EL (cell line): ENCODE data around the gene FAM76B.

Source experiments
- DNase-seq: peaks from one replicate; pipeline ENCODE4 v3.0.0-alpha.2; 2016

The FAM76B gene

GRCh38 chr11:95791709-95792033, 2.1 kb upstream of the FAM76B start:
- DNase-seq = no peak

DNA sequence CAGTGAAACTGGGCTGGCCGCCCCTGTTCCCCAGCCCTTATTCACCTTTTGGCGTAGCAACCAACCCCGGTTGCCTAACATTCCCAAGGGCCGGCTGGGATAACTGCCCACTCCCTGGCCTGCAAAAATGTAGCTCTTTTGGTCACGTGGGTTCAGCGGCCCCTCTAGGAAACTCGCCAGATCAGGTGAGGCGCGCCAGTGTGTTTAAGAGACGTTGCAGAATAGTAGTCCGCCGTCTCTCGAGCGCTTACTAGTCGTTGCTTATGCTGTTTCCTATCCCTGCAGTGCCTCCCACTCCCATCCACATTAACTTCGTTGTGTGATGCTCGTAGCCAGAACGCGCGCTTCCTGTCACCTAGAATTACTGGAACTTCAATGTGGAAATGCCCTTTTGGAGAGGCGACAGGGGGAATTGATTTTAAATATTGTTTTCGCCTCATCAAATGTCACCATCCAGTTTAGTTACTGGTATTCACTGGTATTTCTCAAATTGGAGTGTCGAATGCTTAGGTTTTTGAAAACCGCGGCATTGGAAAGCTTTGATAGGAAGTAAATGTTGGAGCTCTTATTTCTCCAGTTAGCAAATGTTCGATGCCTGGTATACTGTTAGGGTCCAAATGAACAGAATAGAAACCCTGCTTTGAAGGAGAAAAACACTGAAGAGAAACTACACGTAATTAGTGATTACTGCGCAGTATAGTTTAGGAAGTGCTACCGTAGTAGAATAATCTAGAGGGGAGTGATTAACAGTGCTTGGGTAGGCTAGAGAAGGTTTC, 1.5 kb upstream of the FAM76B start:
- DNase-seq = peak; percentile 55

GRCh38 chr11:95790123-95790932, 746 bp upstream of the FAM76B start, which contains the start of gene CEP57:
Gene CEP57 (plus strand): TSS chr11:95790498. CDS start chr11:95790699, 201 bp downstream.
- DNase-seq = peak; percentile 99

GRCh38 chr11:95788921-95789505, 569 bp downstream of the FAM76B start:
- DNase-seq = peak; percentile 55

DNA sequence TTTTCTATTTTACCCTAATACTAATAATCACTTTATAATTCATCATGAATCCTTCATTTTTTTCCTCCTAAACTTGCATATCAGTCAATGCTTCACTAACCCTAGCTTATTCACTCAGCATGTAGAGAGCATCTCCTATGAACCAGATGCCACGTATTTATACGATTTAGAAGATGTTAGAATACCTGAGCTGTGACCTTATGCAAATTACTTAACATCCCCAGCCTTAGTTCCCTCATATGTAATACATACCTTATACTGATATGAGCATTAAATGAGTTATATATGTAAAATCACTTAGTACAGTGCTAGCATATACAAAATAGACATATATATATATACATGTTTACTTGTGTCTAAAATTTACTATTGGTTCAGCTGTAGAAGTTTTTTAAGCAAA, 9.0 kb downstream of the FAM76B start:
- no peak for DNase-seq

DNA sequence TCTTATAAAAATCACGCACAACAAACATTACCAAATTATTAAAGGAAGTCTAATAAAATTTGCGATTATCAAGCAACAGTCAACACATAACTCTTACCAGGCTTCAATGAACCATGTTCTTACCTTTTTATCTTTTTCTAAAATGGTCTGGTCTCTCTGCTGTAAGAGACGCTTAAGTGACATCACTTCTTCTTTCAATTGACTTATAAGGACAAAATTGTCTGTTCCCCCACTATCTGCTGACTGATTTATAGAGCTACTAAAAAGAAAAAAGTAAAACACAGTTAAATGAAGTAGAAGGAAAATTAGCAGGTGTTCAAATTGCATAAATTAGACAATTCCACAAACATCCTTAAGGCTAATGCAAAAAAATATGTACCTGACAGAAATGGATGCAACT, 10.9 kb downstream of the FAM76B start:
- DNase-seq = no peak

DNA sequence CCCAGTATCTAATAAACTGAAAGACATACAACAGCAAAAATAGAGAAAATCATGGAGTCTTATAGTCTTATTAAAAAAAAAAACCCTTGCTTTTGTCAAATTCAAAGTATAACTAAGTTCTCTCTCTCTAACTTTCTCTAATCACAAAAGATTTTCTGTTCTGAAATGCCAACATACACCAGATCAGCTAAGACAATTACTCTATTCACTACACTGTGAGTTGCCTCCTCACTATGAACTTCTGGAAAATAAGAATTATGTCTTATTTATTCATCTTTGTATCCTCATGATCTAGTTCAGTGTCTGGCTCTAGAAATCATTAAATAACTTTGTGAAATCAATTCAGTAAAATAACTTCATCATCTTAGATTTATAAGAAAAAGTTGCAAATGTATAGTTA, 12.7 kb downstream of the FAM76B start:
- DNase-seq = no peak

DNA sequence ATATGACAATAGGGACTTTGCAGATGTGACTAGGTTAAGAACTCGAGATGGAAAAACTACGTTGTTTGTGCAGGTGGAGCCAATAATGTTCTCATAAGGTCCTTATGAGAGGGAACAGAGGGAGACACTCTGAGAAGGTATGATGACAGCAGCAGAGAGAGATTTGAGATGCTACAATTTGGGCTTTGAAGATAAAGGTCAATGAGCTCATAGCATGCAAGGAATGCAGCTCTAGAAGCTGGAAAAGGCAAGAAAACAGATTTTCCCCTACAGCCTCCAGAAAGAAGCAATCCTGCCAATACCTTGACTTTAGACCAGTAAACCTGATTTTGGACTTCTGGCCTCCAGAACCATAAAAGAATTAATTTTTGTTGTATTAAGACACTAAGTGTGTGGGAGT, 21.1 kb downstream of the FAM76B start:
- peak; percentile 8 for DNase-seq

DNA sequence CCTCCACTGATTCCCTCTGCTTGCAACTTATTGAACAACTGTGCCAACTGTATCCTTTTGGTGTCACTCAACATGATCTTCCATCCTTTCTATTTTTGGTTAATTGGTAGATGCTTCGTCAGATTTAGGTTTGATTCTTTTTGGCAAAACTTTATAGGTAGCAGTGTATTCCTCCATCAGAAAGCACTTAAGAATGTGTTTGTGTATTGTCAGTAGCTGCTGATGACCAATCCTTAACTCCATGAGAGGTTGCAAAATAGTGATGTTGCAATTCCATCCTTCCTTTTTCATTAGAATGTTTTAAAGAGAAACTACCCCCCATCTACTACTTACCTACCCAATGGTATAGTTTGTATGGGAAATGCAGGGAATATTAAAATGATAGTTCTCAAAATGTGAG, 22.1 kb downstream of the FAM76B start:
- DNase-seq = peak; percentile 48

- DNase-seq = no peak
Observed at GRCh38 chr11:95766701-95767100, 22.9 kb downstream of the FAM76B start.

DNA sequence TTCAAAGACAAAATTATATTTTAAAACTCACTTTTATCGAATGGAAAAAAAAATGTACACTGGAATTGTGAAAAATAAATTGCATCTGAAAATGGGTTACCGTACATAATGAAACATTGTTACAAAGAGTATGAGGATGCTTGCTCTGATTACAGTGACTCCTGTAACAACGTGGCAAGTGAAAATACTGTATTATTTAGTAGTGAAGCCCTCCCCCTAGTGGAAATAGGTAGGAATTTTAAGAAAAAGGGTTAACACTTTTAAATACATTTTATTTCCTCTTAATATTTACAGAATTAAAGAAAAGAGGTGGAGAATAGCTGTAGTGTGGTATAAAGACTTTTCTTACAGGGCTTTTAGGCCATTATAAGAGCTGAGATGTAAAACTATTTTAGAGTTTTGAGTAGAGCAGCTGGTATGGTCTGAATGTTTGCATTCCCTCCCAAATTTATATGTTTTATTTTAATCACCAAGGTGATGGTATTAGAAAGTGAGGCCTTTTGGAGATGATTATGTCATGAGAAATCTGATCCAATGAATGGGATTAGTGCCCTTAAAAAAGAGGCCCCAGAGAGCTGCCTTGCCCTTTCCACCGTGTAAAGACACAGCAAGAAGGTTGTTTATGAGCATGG, 25.2 kb downstream of the FAM76B start:
- DNase-seq = peak; percentile 39

DNA sequence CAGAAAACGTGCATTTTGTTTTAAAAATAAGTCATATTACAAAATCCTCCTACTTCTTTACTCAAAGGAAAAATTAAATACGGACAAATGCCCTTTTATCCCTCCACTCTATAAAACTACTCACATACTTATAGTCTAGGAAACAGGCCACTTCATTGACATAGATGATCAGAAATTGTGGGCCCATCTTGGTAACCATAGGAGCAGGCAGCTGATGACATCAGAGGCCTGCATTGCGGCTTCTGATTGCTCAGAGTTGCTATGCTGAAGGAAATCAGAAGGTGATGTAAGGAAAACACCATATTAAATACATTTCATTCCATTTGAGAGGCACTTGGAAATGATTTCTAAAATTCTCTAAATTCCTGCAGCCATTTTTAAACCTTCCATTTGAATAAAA, 27.0 kb downstream of the FAM76B start:
- no peak for DNase-seq

DNA sequence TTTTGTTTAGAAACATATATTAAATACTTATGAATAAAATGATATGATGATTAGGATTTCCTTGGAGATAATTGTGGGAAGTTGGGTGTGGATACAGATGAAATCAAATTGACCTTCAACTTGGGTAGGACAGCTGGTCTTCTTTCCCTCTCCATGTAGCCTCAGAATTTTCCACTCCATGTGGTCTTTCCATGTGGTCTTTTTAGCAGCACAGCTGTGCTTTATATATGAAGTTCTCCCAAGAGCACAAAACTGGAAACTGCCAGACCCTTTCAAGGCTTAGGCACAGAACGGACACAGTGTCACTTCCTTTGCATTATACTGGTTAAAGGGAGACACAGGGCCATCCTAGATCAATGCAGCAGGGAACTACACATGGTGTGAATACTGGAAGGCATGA, 28.6 kb downstream of the FAM76B start:
- DNase-seq = no peak

GRCh38 chr11:95751515-95751914, 38.1 kb downstream of the FAM76B start:
- DNase-seq = no peak

DNA sequence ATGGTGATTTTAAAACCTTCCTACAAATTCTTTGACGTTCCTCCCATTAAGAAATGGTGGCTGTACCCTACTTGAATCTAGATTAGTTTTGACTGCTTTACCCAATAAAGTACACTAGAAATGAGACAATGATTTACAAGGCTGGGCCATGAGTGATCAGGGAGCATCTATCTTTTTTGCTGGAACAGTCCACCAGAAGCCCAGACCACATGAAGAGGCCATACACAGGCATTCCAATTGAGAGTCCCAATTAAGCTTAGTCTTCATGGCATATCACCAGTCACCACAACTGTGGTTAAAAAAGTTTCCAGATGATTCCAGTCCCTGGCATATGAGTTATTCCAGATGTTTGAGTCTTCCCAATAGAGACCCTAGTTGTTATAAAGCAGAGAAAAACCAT, 39.5 kb downstream of the FAM76B start:
- no peak for DNase-seq

GRCh38 chr11:95739108-95739938, 50.3 kb downstream of the FAM76B start:
- no peak for DNase-seq

DNA sequence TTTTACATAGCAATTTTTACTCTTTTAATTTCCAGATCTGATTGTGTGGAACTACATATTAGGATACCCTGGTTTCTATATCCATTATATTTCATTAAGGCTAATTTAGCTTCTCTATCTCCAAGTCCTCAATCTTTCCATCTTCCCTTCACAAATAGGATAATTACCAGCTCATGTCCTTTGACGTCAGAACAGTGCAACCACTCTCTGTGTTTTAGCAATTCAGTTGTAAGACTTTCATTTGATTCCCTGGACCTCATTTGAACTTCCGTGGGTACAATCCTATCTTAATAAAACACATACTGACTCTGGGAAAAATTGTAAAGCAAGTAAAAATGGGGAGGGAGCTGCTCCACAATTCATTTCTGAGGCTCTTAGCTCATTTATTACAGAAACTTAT, 52.8 kb downstream of the FAM76B start:
- no peak for DNase-seq

- no peak for DNase-seq
Observed at GRCh38 chr11:95736355-95736754, 53.2 kb downstream of the FAM76B start.

DNA sequence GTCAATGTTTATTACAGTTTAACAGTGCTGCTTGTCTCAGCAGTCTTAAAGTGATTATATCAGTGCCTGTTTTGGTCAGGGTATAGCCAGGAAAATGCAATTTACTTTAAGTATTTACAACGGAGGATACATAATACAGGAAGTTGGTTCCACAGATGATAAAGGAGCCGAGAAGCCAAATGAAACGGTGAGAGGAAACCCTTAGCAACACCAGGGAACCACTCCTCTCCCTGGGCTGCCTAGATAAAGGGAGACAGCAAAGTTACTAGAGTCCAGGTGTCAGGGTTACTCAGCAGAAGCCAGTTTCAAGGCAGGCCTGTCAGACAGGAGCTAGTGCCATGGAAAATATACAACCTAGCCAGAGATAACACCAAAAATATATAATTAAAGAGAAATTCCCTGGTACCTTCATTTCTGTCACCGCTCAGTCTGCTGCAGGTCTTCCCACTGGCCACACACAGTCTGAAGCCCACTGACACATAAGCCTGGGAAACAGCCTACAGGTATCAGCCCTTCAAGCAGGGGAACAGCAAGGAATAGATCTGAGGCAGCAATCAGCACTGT, 55.5 kb downstream of the FAM76B start:
- DNase-seq = no peak

DNA sequence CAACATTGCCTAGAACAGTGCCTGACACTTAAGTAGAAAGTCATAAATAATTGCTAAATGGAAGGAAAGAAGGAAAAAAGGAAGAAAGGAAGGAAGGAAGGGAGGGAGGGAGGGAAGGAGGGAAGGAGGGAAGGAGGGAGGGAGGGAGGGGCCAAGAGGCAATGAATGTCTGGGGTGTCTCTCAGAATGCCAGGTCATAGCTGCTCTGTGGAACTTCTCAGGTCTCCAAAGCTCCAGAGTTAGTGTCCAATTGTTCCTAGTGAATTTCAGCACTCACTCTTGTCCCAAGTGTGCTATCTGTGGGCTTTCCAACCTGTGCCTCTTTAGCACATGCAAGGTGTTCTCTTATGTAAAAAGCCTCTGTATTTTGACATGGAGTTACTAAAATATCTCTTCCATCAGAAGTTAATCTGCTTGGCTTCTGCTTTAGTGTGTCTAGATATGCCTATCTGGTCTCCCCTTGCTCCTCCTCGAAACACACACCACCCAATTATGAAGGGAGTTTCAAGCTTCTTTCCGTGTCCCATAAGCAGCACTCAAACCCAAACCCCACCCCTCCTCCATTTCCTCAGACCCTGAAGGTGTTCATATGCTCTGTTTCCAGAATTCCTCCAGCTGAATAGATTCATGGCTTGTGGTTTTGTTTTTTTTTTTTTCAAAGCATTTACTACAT, 56.5 kb downstream of the FAM76B start:
- DNase-seq = no peak

DNA sequence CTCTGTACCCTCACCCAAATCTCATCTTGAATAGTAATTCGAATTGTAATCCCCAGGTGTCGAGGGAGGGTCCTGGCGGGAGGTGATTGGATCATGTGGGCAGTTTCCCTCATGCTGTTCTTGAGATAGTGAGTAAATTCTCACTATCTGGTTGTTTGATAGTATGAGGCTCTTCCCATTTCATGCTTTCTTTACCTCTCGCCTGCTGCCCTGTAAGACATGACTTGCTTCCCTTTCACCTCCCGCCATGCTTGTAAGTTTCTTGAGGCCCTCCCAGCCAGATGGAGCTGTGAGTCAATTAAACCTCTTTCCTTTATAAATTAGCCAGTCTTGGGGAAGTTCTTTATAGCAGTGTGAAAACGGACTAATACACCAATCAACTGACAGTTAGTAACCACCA, 60.1 kb downstream of the FAM76B start:
- no peak for DNase-seq

DNA sequence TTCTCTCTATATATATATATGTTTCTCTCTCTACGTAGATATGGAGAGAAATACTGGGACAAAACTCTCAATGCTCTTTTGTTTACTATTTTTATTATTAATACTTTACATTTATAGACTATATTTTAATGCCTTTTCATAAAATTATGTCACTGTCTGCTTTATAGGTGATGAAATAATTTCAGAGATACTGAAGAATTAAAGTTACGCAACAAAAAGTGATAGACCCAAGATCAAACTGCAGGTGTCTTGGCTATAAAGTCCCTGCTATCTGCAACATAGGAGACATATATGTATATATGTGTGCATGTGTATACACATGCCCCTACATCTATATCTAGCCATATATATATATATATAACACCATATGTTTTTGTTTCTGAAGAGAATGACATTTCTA, 60.8 kb downstream of the FAM76B start:
- DNase-seq = no peak
